ENCODE results near the gene NDUFAF4. TPM values are rescaled to one million over a fixed set of nuclear protein-coding genes. Genes with fewer than 3 reads are reported as not detected.

The NDUFAF4 gene
- 9.5 and 11.3 TPM in 2 replicates for total RNA-seq

- FAIRE-seq (no peak), DNase-seq (ENCODE audit: low read depth) (peak; percentile 82)
- Histone ChIP-seq H3K4me3 (ENCODE audit: low read depth, low read length) (peak within 1 kb of the TSS; percentile 86), H3K36me3 (ENCODE audit: control insufficient read depth, insufficient read depth, low read length) (peaks cover 6% of the 10 kb centered on the region), H3K27me3 (ENCODE audit: control insufficient read depth, insufficient read depth, low read length) (no peaks in the 10 kb centered on the region)
- TF ChIP-seq, protein P1, sequence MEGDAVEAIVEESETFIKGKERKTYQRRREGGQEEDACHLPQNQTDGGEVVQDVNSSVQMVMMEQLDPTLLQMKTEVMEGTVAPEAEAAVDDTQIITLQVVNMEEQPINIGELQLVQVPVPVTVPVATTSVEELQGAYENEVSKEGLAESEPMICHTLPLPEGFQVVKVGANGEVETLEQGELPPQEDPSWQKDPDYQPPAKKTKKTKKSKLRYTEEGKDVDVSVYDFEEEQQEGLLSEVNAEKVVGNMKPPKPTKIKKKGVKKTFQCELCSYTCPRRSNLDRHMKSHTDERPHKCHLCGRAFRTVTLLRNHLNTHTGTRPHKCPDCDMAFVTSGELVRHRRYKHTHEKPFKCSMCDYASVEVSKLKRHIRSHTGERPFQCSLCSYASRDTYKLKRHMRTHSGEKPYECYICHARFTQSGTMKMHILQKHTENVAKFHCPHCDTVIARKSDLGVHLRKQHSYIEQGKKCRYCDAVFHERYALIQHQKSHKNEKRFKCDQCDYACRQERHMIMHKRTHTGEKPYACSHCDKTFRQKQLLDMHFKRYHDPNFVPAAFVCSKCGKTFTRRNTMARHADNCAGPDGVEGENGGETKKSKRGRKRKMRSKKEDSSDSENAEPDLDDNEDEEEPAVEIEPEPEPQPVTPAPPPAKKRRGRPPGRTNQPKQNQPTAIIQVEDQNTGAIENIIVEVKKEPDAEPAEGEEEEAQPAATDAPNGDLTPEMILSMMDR (IDR thresholded peaks at IDR 0.05; ENCODE audit: insufficient read depth, low read length, severe bottlenecking) = peak; percentile 95
Observed at GRCh38 chr6:96897396-96898240, at the start of gene NDUFAF4. TSS of gene NDUFAF4 (minus strand) at chr6:96897891. CDS start at chr6:96897801, 90 bp downstream.

- DNase-seq (ENCODE audit: low read depth) (no peak), FAIRE-seq (no peak)
- no peaks in the 10 kb centered on the region for H3K36me3 ChIP-seq (ENCODE audit: control insufficient read depth, insufficient read depth, low read length)
- TF ChIP-seq, protein P1 (IDR thresholded peaks at IDR 0.05; ENCODE audit: insufficient read depth, low read length, severe bottlenecking) = no peak
- peaks cover 2% of the 10 kb centered on the region for H3K27me3 ChIP-seq (ENCODE audit: control insufficient read depth, insufficient read depth, low read length)
- H3K4me3 ChIP-seq (ENCODE audit: low read depth, low read length) = no peak overlapping the region
Observed at GRCh38 chr6:96947055-96947454, 49.4 kb upstream of the NDUFAF4 start.

DNA sequence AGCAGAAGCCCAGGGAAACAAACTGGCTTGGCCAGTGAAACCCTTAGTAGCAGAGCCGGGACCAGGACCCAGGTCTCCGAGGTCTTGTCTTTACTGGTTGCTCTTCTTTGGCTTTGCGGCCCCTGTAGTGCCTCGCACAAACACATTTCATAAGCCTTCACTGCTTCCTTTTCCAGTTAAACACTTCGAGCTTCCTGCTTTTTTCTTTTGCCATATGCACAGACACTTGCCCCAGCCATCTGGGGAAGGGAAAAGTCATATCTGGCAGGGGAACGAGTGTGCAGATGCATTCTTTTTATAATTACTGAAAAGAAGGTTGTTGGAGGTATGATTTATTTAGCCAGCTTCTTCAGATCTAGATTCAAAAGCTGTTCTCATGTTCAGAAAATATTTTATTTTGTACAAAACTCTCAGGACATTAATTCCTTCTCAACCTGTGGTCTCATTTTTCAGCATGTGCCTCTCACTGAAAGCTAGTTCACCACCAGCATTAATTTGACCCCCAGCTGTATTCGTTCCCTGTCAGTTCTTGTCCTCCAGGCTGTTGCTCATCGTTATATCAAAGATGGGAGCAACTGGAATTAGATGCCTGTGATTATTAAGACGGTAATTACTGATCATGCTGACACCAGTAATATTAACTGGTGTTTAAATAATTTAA is 46.0 kb upstream of the NDUFAF4 start:
- TF ChIP-seq, protein P1 (IDR thresholded peaks at IDR 0.05; ENCODE audit: insufficient read depth, low read length, severe bottlenecking) = no peak
- FAIRE-seq = no peak
- no peak for DNase-seq (ENCODE audit: low read depth)

DNA sequence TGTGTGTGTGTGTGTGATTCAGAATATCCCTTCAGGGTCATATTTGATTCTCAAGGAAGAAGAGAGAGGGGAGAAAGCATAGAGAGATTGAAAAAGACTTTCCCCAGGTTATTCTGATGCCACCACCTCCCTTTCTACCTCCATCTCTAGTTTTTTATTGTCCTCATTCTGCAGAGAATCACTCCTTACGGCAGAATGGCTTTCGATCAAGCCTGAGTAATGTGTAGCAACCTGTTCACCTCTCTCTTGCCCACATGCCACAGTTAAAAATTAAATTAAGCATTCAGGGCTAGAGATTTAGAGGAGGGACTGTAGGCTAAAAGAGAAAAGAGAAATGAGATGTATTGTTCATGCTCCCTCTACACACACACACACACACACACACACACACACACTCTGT is 45.0 kb upstream of the NDUFAF4 start:
- TF ChIP-seq, protein P1 (IDR thresholded peaks at IDR 0.05; ENCODE audit: insufficient read depth, low read length, severe bottlenecking) = no peak
- FAIRE-seq (no peak), DNase-seq (ENCODE audit: low read depth) (no peak)
- Histone ChIP-seq H3K36me3 (ENCODE audit: control insufficient read depth, insufficient read depth, low read length) (no peaks in the 10 kb centered on the region), H3K27me3 (ENCODE audit: control insufficient read depth, insufficient read depth, low read length) (peaks cover 2% of the 10 kb centered on the region), H3K4me3 (ENCODE audit: low read depth, low read length) (no peak overlapping the region)

More for the DNA sequence above, 46.0 kb upstream of the NDUFAF4 start:
- H3K36me3 ChIP-seq (ENCODE audit: control insufficient read depth, insufficient read depth, low read length) = no peaks in the 10 kb centered on the region
- no peak overlapping the region for H3K4me3 ChIP-seq (ENCODE audit: low read depth, low read length)
- peaks cover 2% of the 10 kb centered on the region for H3K27me3 ChIP-seq (ENCODE audit: control insufficient read depth, insufficient read depth, low read length)

- DNase-seq (ENCODE audit: low read depth) = peak; percentile 29
Observed at GRCh38 chr6:96940322-96940721, 42.6 kb upstream of the NDUFAF4 start.

More at GRCh38 chr6:96940322-96940721, 42.6 kb upstream of the NDUFAF4 start:
- peaks cover 2% of the 10 kb centered on the region for H3K27me3 ChIP-seq (ENCODE audit: control insufficient read depth, insufficient read depth, low read length)
- H3K36me3 ChIP-seq (ENCODE audit: control insufficient read depth, insufficient read depth, low read length) = no peaks in the 10 kb centered on the region
- peak; percentile 43 for FAIRE-seq
- H3K4me3 ChIP-seq (ENCODE audit: low read depth, low read length) = no peak overlapping the region
- TF ChIP-seq, protein P1 (IDR thresholded peaks at IDR 0.05; ENCODE audit: insufficient read depth, low read length, severe bottlenecking) = no peak
